ENCODE results near the gene SMIM17. TPM values are rescaled to one million over a fixed set of nuclear protein-coding genes. Genes with fewer than 3 reads are reported as not detected.

SMIM17 gene
- total and polyA plus RNA-seq, 2 of the 13 experiments (the other 11 are each of a cell fraction or from before 2014, with no cell fraction given), result 0.21 to 0.53 TPM

- TF ChIP-seq ZBTB21 (CRISPR knock-in tag; IDR thresholded peaks at IDR 0.05) (peak; percentile 93), CAMTA2 (CRISPR knock-in tag; IDR thresholded peaks at IDR 0.05; ENCODE audit: borderline replicate concordance) (peak; percentile 100), NAIF1 (CRISPR knock-in tag; IDR thresholded peaks at IDR 0.05; ENCODE audit: borderline replicate concordance) (peak; percentile 97), ZNF557 (CRISPR knock-in tag; IDR thresholded peaks at IDR 0.05) (peak; percentile 100), HIVEP1 (CRISPR knock-in tag; IDR thresholded peaks at IDR 0.05) (peak; percentile 93), BCLAF1 (IDR thresholded peaks at IDR 0.05) (no peak), JARID2 (CRISPR knock-in tag; IDR thresholded peaks at IDR 0.05; ENCODE audit: insufficient replicate concordance) (peak; percentile 100), RFX3 (CRISPR knock-in tag; IDR thresholded peaks at IDR 0.05) (peak; percentile 67), HNF4G (IDR thresholded peaks at IDR 0.05; ENCODE audit: borderline replicate concordance, low read depth, low read length) (no peak), HNF4G (CRISPR knock-in tag; IDR thresholded peaks at IDR 0.05; ENCODE audit: borderline replicate concordance, low read depth) (peak; percentile 87), PTBP1 (IDR thresholded peaks at IDR 0.05; ENCODE audit: low read depth, low read length, poor library complexity, severe bottlenecking) (no peak), PHF8 (CRISPR knock-in tag; IDR thresholded peaks at IDR 0.05) (peak; percentile 74), ISX (CRISPR knock-in tag; conservative IDR thresholded peaks at IDR 0.05) (peak; percentile 100), ATF5 (CRISPR knock-in tag; IDR thresholded peaks at IDR 0.05; ENCODE audit: low read depth) (peak; percentile 100), ZNF263 (CRISPR knock-in tag; IDR thresholded peaks at IDR 0.05) (peak; percentile 94), TOPORS (CRISPR knock-in tag; IDR thresholded peaks at IDR 0.05) (peak; percentile 100)
- TF ChIP-seq, protein P1, sequence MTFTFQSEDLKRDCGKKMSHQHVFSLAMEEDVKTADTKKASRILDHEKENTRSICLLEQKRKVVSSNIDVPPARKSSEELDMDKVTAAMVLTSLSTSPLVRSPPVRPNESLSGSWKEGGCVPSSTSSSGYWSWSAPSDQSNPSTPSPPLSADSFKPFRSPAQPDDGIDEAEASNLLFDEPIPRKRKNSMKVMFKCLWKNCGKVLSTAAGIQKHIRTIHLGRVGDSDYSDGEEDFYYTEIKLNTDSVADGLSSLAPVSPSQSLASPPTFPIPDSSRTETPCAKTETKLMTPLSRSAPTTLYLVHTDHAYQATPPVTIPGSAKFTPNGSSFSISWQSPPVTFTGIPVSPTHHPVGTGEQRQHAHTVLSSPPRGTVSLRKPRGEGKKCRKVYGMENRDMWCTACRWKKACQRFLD (CRISPR knock-in tag; IDR thresholded peaks at IDR 0.05; ENCODE audit: borderline replicate concordance), result peak; percentile 100
- TF ChIP-seq, protein P2, sequence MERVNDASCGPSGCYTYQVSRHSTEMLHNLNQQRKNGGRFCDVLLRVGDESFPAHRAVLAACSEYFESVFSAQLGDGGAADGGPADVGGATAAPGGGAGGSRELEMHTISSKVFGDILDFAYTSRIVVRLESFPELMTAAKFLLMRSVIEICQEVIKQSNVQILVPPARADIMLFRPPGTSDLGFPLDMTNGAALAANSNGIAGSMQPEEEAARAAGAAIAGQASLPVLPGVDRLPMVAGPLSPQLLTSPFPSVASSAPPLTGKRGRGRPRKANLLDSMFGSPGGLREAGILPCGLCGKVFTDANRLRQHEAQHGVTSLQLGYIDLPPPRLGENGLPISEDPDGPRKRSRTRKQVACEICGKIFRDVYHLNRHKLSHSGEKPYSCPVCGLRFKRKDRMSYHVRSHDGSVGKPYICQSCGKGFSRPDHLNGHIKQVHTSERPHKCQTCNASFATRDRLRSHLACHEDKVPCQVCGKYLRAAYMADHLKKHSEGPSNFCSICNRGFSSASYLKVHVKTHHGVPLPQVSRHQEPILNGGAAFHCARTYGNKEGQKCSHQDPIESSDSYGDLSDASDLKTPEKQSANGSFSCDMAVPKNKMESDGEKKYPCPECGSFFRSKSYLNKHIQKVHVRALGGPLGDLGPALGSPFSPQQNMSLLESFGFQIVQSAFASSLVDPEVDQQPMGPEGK (CRISPR knock-in tag; IDR thresholded peaks at IDR 0.05), result peak; percentile 88
Observed at GRCh38 chr19:56637976-56638555, 4.9 kb upstream of the SMIM17 start (continued).

Measured in HepG2 (cell line).